ENCODE data around the gene CTNNA1.

GRCh38 chr5:138966236-138966985 is 213.2 kb downstream of the CTNNA1 start:
- no peak for TF ChIP-seq EZH2 (IDR thresholded peaks at IDR 0.05; ENCODE audit: low read length)
- TF ChIP-seq, protein P1, sequence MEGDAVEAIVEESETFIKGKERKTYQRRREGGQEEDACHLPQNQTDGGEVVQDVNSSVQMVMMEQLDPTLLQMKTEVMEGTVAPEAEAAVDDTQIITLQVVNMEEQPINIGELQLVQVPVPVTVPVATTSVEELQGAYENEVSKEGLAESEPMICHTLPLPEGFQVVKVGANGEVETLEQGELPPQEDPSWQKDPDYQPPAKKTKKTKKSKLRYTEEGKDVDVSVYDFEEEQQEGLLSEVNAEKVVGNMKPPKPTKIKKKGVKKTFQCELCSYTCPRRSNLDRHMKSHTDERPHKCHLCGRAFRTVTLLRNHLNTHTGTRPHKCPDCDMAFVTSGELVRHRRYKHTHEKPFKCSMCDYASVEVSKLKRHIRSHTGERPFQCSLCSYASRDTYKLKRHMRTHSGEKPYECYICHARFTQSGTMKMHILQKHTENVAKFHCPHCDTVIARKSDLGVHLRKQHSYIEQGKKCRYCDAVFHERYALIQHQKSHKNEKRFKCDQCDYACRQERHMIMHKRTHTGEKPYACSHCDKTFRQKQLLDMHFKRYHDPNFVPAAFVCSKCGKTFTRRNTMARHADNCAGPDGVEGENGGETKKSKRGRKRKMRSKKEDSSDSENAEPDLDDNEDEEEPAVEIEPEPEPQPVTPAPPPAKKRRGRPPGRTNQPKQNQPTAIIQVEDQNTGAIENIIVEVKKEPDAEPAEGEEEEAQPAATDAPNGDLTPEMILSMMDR (optimal IDR thresholded peaks at IDR 0.05 in 1 of 3, IDR thresholded peaks at IDR 0.05 in 1 of 3, conservative IDR thresholded peaks at IDR 0.05 in 1 of 3; ENCODE audit: extremely low read depth in 1 of 3, insufficient read depth in 2 of 3, low read length in 3 of 3), result no peak

Data from keratinocyte (primary cell).